Activated B cell treated with CpG ODN at 0.5 μM for 24 hours (primary cell): ENCODE data around the gene ERCC3. TPM values are rescaled to one million over a fixed set of nuclear protein-coding genes. Genes with fewer than 3 reads are reported as not detected.

Experiments used
- ATAC-seq: fragments of 200-7000 bp; cut with Tn5 transposase; one replicate; pipeline ENCODE4 v1.10.0; 2021; ENCODE audit warnings: low read depth, mild to moderate bottlenecking, moderate library complexity
- CTCF ChIA-PET: fragments of 350-600 bp; sonication (Branson Sonifier 250); formaldehyde crosslinking; loops from one replicate; lab custom pipeline; 2021; ENCODE audit warnings: antibody characterized with exemption; lab: Charles Lee
- POLR2A ChIA-PET: fragments of 350-600 bp; sonication (Branson Sonifier 250); formaldehyde crosslinking; loops from one replicate; lab custom pipeline; 2021; ENCODE audit warnings: antibody characterized with exemption; lab: Charles Lee
- DNase-seq: peaks from one replicate; pipeline ENCODE4 v3.0.0; 2022
- H3K27ac Mint-ChIP-seq: one replicate; pipeline ENCODE4 v1.8.0; 2020; ENCODE audit warnings: mixed read lengths
- H3K27me3 Mint-ChIP-seq: one replicate; pipeline ENCODE4 v1.8.0; 2021; ENCODE audit warnings: mixed read lengths
- H3K36me3 Mint-ChIP-seq: one replicate; pipeline ENCODE4 v1.8.0; 2021; ENCODE audit warnings: low read depth, mixed read lengths
- H3K4me1 Mint-ChIP-seq: one replicate; pipeline ENCODE4 v1.8.0; 2021; ENCODE audit warnings: mixed read lengths
- H3K4me3 Mint-ChIP-seq: one replicate; pipeline ENCODE4 v1.8.0; 2020; ENCODE audit warnings: mild to moderate bottlenecking, mixed read lengths
- H3K9me3 Mint-ChIP-seq: one replicate; pipeline ENCODE4 v1.8.0; 2020; ENCODE audit warnings: mixed read lengths
- intact Hi-C: fragments of 100-400 bp; cut with micrococcal nuclease; formaldehyde crosslinking; loops from one replicate; pipeline ENCODE4 v1.15.1; 2024
- total RNA-seq: library from RNA; stranded (reverse); gene quantifications from 2 replicates; pipeline ENCODE4 v1.2.3, GENCODE V29; 2022
- TF ChIP-seq, protein P1 (sequence below): fragments of 200-600 bp; IDR thresholded peaks from one replicate; pipeline ENCODE4 v1.8.0; 2022; ENCODE audit warnings: antibody characterized with exemption, mild to moderate bottlenecking

The ERCC3 gene
- total RNA-seq, 1 donor from 2014 or later: 65.6 TPM

DNA sequence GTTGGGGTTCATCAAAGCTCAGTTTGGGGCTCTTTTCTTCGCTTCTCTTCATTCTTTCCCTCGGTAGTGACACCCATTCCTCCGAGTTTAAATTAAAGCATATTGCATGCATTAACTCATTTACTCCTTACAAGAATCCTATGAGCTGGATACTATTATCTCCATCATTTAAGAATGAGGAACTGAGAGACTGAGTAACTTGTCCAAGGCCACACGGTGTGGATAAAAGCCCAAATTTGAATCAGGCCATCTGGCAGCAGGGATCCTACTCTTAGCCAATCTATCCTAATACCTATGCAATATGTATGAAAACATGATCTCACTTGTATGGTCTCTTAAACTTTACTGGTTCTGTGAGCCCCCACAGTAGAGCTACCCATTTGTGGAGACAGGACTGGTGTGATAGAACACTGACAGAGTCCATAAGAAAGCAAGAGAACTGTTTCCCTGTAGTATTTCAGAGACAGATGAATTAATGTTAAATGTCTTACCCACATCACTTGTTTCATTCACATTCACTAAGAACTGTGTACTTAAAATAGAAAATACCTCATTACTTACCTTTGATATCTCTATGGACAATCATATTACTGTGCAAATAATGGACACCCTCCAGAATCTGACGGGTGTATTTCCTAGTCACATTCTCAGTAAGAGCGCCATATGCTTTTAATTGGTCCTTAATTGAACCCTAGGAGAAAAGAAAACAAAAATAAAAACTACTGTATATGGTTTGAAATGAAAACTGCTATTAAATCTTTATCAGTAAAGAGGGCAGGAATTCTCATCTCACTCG lies 20.4 kb upstream of the ERCC3 start:
- no peak for ATAC-seq
- ChIA-PET CTCF (interaction anchor here (3.3 kb wide), 1 partner anchor 165 kb away, joined by 11 read pairs; no protein-coding TSS in a partner anchor), POLR2A (interaction anchor here (1.4 kb wide), 1 partner anchor 74 kb away, joined by 4 read pairs; no protein-coding TSS in a partner anchor)
- no peaks in the 10 kb centered on the region for H3K9me3 Mint-ChIP-seq
- H3K36me3 Mint-ChIP-seq: peaks cover 89% of the 10 kb centered on the region
- no peak for DNase-seq
- no peaks in the 10 kb centered on the region for H3K27me3 Mint-ChIP-seq
- H3K27ac Mint-ChIP-seq: peak overlapping the region; percentile 14
- H3K4me1 Mint-ChIP-seq: peaks cover 18% of the 10 kb centered on the region
- TF ChIP-seq, protein P1, sequence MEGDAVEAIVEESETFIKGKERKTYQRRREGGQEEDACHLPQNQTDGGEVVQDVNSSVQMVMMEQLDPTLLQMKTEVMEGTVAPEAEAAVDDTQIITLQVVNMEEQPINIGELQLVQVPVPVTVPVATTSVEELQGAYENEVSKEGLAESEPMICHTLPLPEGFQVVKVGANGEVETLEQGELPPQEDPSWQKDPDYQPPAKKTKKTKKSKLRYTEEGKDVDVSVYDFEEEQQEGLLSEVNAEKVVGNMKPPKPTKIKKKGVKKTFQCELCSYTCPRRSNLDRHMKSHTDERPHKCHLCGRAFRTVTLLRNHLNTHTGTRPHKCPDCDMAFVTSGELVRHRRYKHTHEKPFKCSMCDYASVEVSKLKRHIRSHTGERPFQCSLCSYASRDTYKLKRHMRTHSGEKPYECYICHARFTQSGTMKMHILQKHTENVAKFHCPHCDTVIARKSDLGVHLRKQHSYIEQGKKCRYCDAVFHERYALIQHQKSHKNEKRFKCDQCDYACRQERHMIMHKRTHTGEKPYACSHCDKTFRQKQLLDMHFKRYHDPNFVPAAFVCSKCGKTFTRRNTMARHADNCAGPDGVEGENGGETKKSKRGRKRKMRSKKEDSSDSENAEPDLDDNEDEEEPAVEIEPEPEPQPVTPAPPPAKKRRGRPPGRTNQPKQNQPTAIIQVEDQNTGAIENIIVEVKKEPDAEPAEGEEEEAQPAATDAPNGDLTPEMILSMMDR: no peak
- intact Hi-C loops: loop anchor here (5.0 kb wide), 1 partner anchor 103 kb away; the partner anchor contains the start of gene PROC
- H3K4me3 Mint-ChIP-seq: no peak overlapping the region

DNA sequence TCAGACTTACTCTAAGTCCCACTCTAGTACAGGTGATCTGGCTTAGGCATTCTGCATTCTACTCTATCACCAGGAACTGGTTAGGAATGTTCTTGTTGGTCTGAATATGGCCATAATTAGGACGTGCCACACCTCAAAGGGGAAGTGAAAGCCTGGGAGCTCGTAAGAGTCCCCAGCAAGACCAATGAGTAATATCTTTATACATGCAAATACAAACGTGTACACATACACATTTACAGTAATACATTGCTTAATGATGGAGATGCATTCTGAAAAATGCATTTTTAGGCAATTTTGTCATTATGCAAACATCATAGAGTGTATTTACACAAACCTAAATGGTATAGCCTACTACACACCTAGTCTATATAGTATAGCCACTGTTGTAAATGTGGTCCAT lies 19.5 kb upstream of the ERCC3 start:
- DNase-seq (no peak), ATAC-seq (peak; percentile 95)
- ChIA-PET CTCF (interaction anchor here (3.3 kb wide), 1 partner anchor 166 kb away, joined by 11 read pairs; no protein-coding TSS in a partner anchor), POLR2A (interaction anchor here (1.4 to 2.3 kb wide), 2 partner anchors 19 to 75 kb away, joined by 4 to 22 read pairs; partner anchors contain the start of gene ERCC3)
- H3K4me3 Mint-ChIP-seq: no peak overlapping the region
- TF ChIP-seq, protein P1: no peak
- H3K9me3 Mint-ChIP-seq: no peaks in the 10 kb centered on the region
- peaks cover 86% of the 10 kb centered on the region for H3K36me3 Mint-ChIP-seq
- no peaks in the 10 kb centered on the region for H3K27me3 Mint-ChIP-seq
- intact Hi-C loops: loop anchor here (5.0 kb wide), 1 partner anchor 104 kb away; the partner anchor contains the start of gene PROC
- peaks cover 18% of the 10 kb centered on the region for H3K4me1 Mint-ChIP-seq
- H3K27ac Mint-ChIP-seq: no peak overlapping the region

DNA sequence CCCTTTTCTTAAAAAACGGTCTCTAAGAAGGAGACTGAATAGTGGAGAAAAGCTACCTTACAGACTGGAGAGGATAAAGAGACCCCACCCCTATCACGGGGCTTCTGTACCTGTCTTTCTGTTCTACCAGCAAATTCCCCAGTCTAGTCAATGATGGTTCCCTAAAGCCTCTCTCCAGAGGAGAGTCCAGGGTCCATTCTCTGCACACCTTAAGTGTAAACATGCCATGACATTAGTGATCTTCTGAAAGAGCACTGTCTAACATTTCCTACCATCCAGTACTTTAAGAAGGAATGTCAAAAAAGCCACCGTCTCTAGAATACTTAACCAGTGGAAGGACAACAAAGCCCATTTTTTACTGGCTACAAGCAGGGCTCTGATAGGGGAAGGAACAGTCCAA lies 17.0 kb upstream of the ERCC3 start:
- intact Hi-C loops: loop anchor here (5.0 kb wide), 1 partner anchor 106 kb away; the partner anchor contains the start of gene PROC
- ChIA-PET POLR2A (no interaction called here), CTCF (no interaction called here)
- no peak overlapping the region for H3K4me3 Mint-ChIP-seq
- TF ChIP-seq, protein P1: no peak
- peaks cover 26% of the 10 kb centered on the region for H3K4me1 Mint-ChIP-seq
- peaks cover 83% of the 10 kb centered on the region for H3K36me3 Mint-ChIP-seq
- no peaks in the 10 kb centered on the region for H3K9me3 Mint-ChIP-seq
- H3K27ac Mint-ChIP-seq: no peak overlapping the region
- no peaks in the 10 kb centered on the region for H3K27me3 Mint-ChIP-seq
- DNase-seq: no peak
- ATAC-seq: no peak

DNA sequence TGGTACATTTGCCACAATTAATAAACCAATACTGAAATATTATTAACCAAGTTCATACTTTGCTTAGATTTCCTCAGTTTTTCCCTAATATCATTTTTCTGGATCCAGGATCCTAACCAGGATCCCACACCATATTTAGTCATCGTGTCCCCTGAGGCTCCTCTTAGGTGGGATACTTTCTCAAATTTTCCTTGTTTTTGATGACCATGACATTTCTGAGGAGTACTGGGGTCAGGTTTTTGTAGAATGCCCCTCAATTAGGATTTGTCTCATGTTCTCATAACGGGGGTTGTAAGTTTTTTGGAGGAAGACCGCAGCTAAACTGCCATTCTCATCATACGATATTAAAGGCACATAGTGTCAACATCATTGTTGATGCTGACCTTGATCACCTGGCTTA lies 15.5 kb upstream of the ERCC3 start:
- ATAC-seq (no peak), DNase-seq (no peak)
- H3K9me3 Mint-ChIP-seq: no peaks in the 10 kb centered on the region
- intact Hi-C loops: no loop called here
- no peak overlapping the region for H3K27ac Mint-ChIP-seq
- peaks cover 27% of the 10 kb centered on the region for H3K4me1 Mint-ChIP-seq
- H3K4me3 Mint-ChIP-seq: no peak overlapping the region
- POLR2A ChIA-PET: no interaction called here
- peaks cover 78% of the 10 kb centered on the region for H3K36me3 Mint-ChIP-seq
- CTCF ChIA-PET: interaction anchor here (1.3 kb wide), 1 partner anchor 170 kb away, joined by 4 read pairs; no protein-coding TSS in a partner anchor
- H3K27me3 Mint-ChIP-seq: no peaks in the 10 kb centered on the region
- TF ChIP-seq, protein P1: no peak

DNA sequence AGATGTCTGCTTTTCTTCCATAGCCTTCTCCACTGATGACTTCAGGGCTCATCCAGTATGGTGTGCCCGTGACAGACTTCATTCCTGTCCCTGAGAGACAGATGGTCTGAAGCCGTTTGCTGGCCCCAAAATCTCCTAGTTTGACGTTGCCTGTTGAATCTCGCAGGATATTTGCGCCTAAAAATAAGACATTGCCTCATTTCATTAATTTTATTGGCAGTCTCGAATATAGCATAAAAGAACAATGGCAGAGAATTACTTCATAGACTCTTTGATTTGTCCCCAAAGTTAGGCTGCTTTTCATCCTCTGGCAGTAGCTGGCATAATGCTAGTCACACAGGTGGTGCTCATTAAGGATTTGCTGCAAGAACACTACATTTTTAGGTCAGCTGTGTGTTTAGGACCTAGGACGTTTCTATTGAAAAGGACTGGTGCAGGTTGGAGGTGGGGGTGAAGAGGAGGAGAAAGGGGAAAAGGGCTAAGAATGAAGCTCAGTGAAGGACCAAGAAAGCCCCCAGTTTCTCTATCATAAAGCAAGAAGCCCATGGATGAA lies 14.7 kb upstream of the ERCC3 start:
- Mint-ChIP-seq H3K4me1 (peaks cover 19% of the 10 kb centered on the region), H3K27me3 (no peaks in the 10 kb centered on the region), H3K9me3 (no peaks in the 10 kb centered on the region), H3K36me3 (peaks cover 70% of the 10 kb centered on the region), H3K4me3 (no peak overlapping the region), H3K27ac (no peak overlapping the region)
- POLR2A ChIA-PET: interaction anchor here (0.5 kb wide), 1 partner anchor 13 kb away, joined by 4 read pairs; no protein-coding TSS in a partner anchor
- ATAC-seq (no peak), DNase-seq (no peak)
- TF ChIP-seq, protein P1: no peak
- CTCF ChIA-PET: interaction anchor here (1.3 kb wide), 1 partner anchor 171 kb away, joined by 4 read pairs; no protein-coding TSS in a partner anchor
- intact Hi-C loops: no loop called here
